ENCODE data around the gene ARHGAP6.

- TF ChIP-seq CTCF (IDR thresholded peaks at IDR 0.05) (peak in 1 of 12 donors; percentile 5), POLR2A (IDR thresholded peaks at IDR 0.05) (no peak)
These were observed 125.0 kb downstream of the ARHGAP6 start for GRCh38 chrX:11540532-11541377.

All from heart left ventricle (tissue), 13 donors.